SU-DHL-6 (cell line): ENCODE results near the gene CIBAR2.

Experiments
- H2AFZ ChIP-seq: fragments of 200-600 bp; sonication (generic); 2 replicates; pipeline ENCODE4 v1.6.1; 2014; ENCODE audit warnings: low read depth, mild to moderate bottlenecking, moderate library complexity, mixed read lengths, antibody characterized with exemption, low read length; ENCODE audit not compliant: severe bottlenecking
- H3F3A ChIP-seq: fragments of 200-600 bp; shearing (Covaris generic); 2 replicates; pipeline ENCODE4 v1.6.0; 2016; ENCODE audit warnings: antibody characterized with exemption, mild to moderate bottlenecking; ENCODE audit not compliant: insufficient read depth
- H3K27ac ChIP-seq: fragments of 200-600 bp; sonication (generic); 2 replicates; pipeline ENCODE4 v1.5.1; 2016; ENCODE audit warnings: low read depth, mild to moderate bottlenecking, low read length, moderate library complexity, mixed read lengths
- H3K27me3 ChIP-seq: fragments of 200-600 bp; sonication (generic), shearing (Covaris generic); 2 replicates; pipeline ENCODE4 v1.6.0; 2014; ENCODE audit warnings: mild to moderate bottlenecking, low read length
- H3K36me3 ChIP-seq: fragments of 200-600 bp; sonication (generic); 2 replicates; pipeline ENCODE4 v1.6.1; 2014; ENCODE audit warnings: mild to moderate bottlenecking, low read length, mixed read lengths
- H3K4me2 ChIP-seq: fragments of 300-600, 200-600 bp; shearing (Covaris generic), sonication (generic); 2 replicates; pipeline ENCODE4 v1.6.0; 2014; ENCODE audit warnings: low read length, low read depth, mild to moderate bottlenecking; ENCODE audit not compliant: poor library complexity, severe bottlenecking
- H3K4me3 ChIP-seq: fragments of 200-600 bp; sonication (generic); 2 replicates; pipeline ENCODE4 v1.5.1; 2014; ENCODE audit warnings: antibody characterized with exemption, low read length, mild to moderate bottlenecking, mixed read lengths; ENCODE audit not compliant: insufficient read depth, poor library complexity, severe bottlenecking
- H3K79me2 ChIP-seq: fragments of 200-600 bp; sonication (generic); 2 replicates; pipeline ENCODE4 v1.6.1; 2014; ENCODE audit warnings: mild to moderate bottlenecking, low read length, moderate library complexity; ENCODE audit not compliant: insufficient read depth
- H3K9ac ChIP-seq: fragments of 200-600 bp; sonication (generic); 2 replicates; pipeline ENCODE4 v1.7.0; 2014; ENCODE audit warnings: mild to moderate bottlenecking, low read length
- H3K9me2 ChIP-seq: fragments of 200-600 bp; sonication (generic); replicated peaks from 2 replicates; pipeline ENCODE4 v1.6.1; 2014; ENCODE audit warnings: low read length; ENCODE audit not compliant: insufficient read depth
- H3K9me3 ChIP-seq: fragments of 200-600 bp; sonication (generic); 2 replicates; pipeline ENCODE4 v1.6.1; 2014; ENCODE audit warnings: low read length, mixed read lengths; ENCODE audit not compliant: insufficient read depth
- H4K20me1 ChIP-seq: fragments of 200-600 bp; sonication (generic); 2 replicates; pipeline ENCODE4 v1.6.1; 2014; ENCODE audit warnings: low read depth, mild to moderate bottlenecking, antibody characterized with exemption, low read length, moderate library complexity, mixed read lengths
- EZH2phosphoT487 ChIP-seq: fragments of 200-600 bp; sonication (generic), shearing (Covaris generic); conservative IDR thresholded peaks from 2 replicates; pipeline ENCODE4 v1.6.1; 2018; ENCODE audit warnings: mild to moderate bottlenecking, antibody characterized with exemption, low read length, moderate library complexity, mixed read lengths
- TF ChIP-seq, protein P1 (sequence below): fragments of 200-600 bp; sonication (generic); IDR thresholded peaks from one replicate; pipeline ENCODE4 v1.5.1; 2017; ENCODE audit warnings: antibody characterized with exemption, mild to moderate bottlenecking, low read length, moderate library complexity; ENCODE audit not compliant: insufficient read depth, poor library complexity, severe bottlenecking

Gene CIBAR2

GRCh38 chr16:85126705-85127378 is 14.6 kb upstream of the CIBAR2 start:
- Histone ChIP-seq H3K4me2 (no peak overlapping the region), H3F3A (no peaks in the 10 kb centered on the region)

GRCh38 chr16:85126394-85126704 is 14.1 kb upstream of the CIBAR2 start:
- H3K36me3 ChIP-seq = no peaks in the 10 kb centered on the region
- no peaks in the 10 kb centered on the region for H3K9me3 ChIP-seq
- no peaks in the 10 kb centered on the region for H3K9me2 ChIP-seq
- no peaks in the 10 kb centered on the region for H3F3A ChIP-seq
- no peak overlapping the region for H2AFZ ChIP-seq
- H3K27ac ChIP-seq = no peak overlapping the region
- no peaks in the 10 kb centered on the region for H4K20me1 ChIP-seq
- no peak overlapping the region for H3K4me2 ChIP-seq
- H3K79me2 ChIP-seq = no peaks in the 10 kb centered on the region
- TF ChIP-seq, protein P1, sequence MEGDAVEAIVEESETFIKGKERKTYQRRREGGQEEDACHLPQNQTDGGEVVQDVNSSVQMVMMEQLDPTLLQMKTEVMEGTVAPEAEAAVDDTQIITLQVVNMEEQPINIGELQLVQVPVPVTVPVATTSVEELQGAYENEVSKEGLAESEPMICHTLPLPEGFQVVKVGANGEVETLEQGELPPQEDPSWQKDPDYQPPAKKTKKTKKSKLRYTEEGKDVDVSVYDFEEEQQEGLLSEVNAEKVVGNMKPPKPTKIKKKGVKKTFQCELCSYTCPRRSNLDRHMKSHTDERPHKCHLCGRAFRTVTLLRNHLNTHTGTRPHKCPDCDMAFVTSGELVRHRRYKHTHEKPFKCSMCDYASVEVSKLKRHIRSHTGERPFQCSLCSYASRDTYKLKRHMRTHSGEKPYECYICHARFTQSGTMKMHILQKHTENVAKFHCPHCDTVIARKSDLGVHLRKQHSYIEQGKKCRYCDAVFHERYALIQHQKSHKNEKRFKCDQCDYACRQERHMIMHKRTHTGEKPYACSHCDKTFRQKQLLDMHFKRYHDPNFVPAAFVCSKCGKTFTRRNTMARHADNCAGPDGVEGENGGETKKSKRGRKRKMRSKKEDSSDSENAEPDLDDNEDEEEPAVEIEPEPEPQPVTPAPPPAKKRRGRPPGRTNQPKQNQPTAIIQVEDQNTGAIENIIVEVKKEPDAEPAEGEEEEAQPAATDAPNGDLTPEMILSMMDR = no peak
- TF ChIP-seq EZH2phosphoT487 = no peak
- no peak overlapping the region for H3K4me3 ChIP-seq
- no peak overlapping the region for H3K9ac ChIP-seq
- H3K27me3 ChIP-seq = no peaks in the 10 kb centered on the region

More at GRCh38 chr16:85126705-85127378, 14.6 kb upstream of the CIBAR2 start:
- Histone ChIP-seq H3K27ac (no peak overlapping the region), H3K9me3 (no peaks in the 10 kb centered on the region), H2AFZ (no peak overlapping the region), H4K20me1 (no peaks in the 10 kb centered on the region), H3K36me3 (no peaks in the 10 kb centered on the region), H3K27me3 (no peaks in the 10 kb centered on the region), H3K9ac (no peak overlapping the region), H3K9me2 (no peaks in the 10 kb centered on the region), H3K4me3 (no peak overlapping the region), H3K79me2 (no peaks in the 10 kb centered on the region)
- TF ChIP-seq EZH2phosphoT487 = no peak

DNA sequence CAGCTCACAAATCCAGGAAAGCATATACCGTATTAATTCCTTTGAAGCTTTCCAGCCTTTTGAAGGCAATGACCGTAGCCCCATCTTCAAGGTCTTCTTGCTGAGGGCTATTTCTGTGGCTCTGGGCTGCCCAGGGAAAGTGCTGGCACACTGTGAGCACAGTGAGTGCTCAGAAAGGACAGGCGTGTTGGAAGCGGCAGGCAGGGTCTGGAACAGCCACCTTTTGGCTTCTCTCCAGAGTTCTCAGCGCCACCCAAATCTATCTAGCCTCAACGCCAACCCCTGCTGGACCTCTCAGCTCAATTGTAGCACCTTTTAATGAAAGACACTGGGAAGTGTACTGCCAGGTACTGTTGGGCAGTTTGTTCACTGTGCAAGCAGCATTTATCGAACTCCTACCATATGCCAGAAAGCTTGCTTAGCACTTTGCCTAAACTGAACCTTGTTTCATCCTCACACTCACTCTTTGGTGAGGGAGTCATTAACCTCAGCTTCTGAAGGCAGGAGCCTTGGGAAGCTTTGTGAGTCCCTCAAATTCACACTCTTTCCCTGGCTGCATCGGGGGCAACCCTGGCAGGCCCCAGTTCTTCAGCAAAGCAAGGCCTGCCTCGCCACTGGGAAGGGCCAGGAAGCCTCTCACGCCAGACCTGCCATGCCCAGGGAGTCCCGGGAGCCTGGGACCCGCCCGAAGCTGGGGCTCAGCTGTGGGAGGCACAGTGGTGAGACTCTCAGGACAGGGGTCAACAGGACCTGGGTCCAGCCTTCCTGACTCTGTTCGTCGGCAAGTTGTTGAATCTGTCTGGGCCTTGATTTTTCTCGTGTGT is 13.5 kb upstream of the CIBAR2 start:
- H3K4me3 ChIP-seq = no peak overlapping the region
- H3K27me3 ChIP-seq = no peaks in the 10 kb centered on the region
- no peaks in the 10 kb centered on the region for H4K20me1 ChIP-seq
- H3K36me3 ChIP-seq = no peaks in the 10 kb centered on the region
- no peak overlapping the region for H2AFZ ChIP-seq
- no peak overlapping the region for H3K9ac ChIP-seq
- H3K4me2 ChIP-seq = no peak overlapping the region
- H3K9me3 ChIP-seq = no peaks in the 10 kb centered on the region
- no peak overlapping the region for H3K27ac ChIP-seq
- no peaks in the 10 kb centered on the region for H3K9me2 ChIP-seq
- no peaks in the 10 kb centered on the region for H3K79me2 ChIP-seq
- TF ChIP-seq, protein P1 = no peak
- no peak for TF ChIP-seq EZH2phosphoT487
- H3F3A ChIP-seq = no peaks in the 10 kb centered on the region
